GM12872 (cell line): ENCODE measurements around the gene ZCCHC7.

Experiments used
- CTCF ChIP-seq: IDR thresholded peaks from 3 replicates; pipeline ENCODE4 v1.5.1; 2011; ENCODE audit warnings: low read depth, mild to moderate bottlenecking, low read length, moderate library complexity; ENCODE audit not compliant: insufficient read depth

ZCCHC7 gene

GRCh38 chr9:37155601-37156000, 35.2 kb downstream of the ZCCHC7 start:
- no peak for TF ChIP-seq CTCF

DNA sequence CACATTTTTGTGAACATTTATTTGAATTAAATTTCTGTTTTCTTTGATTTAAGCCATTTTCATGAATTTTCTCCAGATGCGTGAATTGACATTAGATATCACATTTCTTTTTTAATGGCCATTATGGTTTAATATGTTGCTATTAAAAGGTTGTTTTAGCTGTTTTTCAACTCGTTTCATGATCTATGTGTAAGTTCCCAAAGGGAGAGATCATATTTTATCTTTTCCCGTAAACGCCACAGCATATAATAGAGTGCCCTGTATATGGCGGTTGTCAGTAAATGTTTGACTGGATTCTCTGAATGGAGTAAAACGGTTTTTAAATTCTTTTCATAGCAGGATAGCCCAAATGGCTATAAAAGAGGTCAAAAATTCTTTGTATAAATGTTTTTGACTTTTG, 35.8 kb downstream of the ZCCHC7 start:
- TF ChIP-seq CTCF = no peak

DNA sequence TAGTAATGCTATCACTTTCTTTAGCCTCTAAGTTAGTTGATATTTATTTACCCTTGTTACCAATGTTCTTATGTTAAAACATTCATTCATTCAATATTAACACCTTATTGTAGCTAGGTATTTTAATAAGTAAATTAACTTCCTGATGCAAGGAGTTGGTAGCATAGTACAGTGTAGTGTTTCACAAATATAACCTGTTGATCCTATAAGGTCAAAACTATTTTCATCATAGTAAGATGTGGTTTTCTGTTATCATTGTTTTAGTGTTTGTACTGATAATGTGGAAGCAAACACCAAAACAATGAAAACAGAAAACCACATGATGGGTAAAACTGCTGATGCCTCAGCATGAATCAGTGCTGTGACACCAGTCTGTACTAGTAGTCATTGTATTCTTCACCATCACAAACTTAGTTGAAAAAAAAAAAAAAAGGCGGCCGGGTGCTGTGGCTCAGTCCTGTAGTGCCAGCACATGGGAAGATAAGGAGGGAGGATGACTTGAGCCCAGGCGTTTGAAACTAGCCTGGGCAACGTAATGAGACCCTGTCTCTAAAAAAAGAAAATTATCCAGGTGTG, 36.5 kb downstream of the ZCCHC7 start:
- TF ChIP-seq CTCF = no peak

DNA sequence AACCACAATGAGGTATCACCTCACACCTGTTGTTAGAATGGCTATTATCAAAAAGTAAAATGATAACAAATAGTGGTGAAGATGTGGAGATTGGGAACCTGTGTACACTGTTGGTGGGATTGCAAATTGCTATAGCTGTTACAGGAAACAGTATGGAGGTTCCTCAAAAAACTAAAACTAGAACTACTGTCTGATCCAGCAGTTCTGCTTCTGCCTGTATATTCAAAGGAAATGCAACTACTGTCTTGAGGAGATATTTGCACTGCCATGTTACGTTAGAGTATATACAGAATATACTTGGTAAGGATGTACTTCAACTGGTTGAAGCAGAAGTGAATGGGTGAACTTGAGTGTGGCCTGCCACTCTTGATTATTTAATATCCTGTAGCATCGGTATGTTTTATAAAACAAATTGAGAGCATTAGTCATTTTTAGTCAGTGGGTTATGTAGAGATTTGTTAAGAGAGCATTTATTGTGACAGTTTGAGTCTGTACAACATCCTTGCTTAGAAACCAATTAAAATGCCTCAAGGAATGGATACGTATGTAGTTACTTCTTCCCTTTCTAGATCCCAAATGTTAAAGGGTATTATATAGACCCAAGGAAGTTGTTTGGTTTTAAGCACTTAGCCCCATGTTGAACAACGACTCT, 37.5 kb downstream of the ZCCHC7 start:
- no peak for TF ChIP-seq CTCF

- no peak for TF ChIP-seq CTCF
Measured at GRCh38 chr9:37163299-37163698, 42.9 kb downstream of the ZCCHC7 start.

- no peak for TF ChIP-seq CTCF
Measured at GRCh38 chr9:37165644-37166043, 45.3 kb downstream of the ZCCHC7 start.

DNA sequence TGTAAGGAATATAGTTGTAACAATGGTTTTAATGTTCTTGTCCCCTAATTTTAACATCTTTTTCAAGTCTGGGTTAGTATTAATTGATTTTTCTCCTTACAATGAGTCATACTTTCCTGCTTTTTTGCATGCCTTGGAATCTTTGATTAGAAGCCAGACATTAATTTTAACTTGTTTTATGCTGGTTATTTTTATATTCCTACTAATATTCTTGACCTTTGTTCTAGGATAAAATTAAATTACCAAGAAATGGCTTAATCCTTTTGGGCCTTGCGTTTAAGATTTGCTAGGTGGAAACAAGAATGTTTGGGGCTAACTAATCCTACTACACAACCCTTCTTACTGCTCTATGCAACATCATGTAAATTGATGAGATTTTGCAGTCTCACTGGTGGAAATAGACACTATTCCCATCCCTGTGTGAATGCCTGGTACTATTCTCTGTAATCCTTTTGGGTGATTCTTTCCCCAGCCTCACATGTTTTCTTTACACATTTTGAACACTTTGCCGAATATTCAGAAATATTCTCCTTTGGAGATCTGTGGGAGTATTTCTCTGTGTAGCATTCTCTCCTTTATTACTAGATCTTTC, 47.2 kb downstream of the ZCCHC7 start:
- no peak for TF ChIP-seq CTCF
